K562 (cell line): ENCODE results near the gene TENM4. TPM values are rescaled to one million over a fixed set of nuclear protein-coding genes. Genes with fewer than 3 reads are reported as not detected.

Experiments
- ATAC-seq: fragments of 200-7000 bp; cut with Tn5 transposase; 3 replicates; pipeline ENCODE4 v1.9.1; 2020; ENCODE audit warnings: moderate library complexity
- BruUV-seq: library from RNA; stranded (reverse); fragments of 400-500 nt; replicated peaks from 2 replicates; lab custom pipeline; 2021; lab: Mats Ljungman, UMichigan
- CTCF ChIA-PET: fragments of 300-600 bp; formaldehyde crosslinking; extraction: SDS; loops from one replicate; lab custom pipeline; 2021; ENCODE audit warnings: low intra/inter-chr PET ratio; lab: Yijun Ruan, JAX
- POLR2A ChIA-PET: fragments of 300-600, 350-650 bp; sonication (Branson Sonifier 250); formaldehyde crosslinking; extraction: SDS; loops from one replicate; lab custom pipeline; 2021; ENCODE audit warnings: antibody characterized with exemption, inconsistent platforms; lab: Yijun Ruan, JAX
- DNase-seq, 4 experiments: peaks; one replicate each; pipeline versions ENCODE4 v3.0.0 to v3.0.0-alpha.2; 2011 to 2018; ENCODE audit warnings: low spot score in 3 of 4, mixed read lengths in 3 of 4; ENCODE audit errors: extremely low read depth in 1 of 4
- FAIRE-seq: peaks from 2 replicates; lab custom pipeline; 2011; peaks lifted over from hg19 to GRCh38; lab: Jason Lieb, UNC
- H2AFZ ChIP-seq: 2 replicates; pipeline ENCODE4 v1.6.0; 2011; ENCODE audit warnings: low read depth, low read length, control low read depth, inconsistent platforms
- H3K27ac ChIP-seq: fragments of 200-600 bp; 3 replicates; pipeline ENCODE4 v1.8.0; 2011; ENCODE audit warnings: low read depth, mild to moderate bottlenecking, control low read depth, inconsistent platforms, low read length, moderate library complexity, mixed read lengths; ENCODE audit errors: extremely low read depth
- H3K27me3 ChIP-seq, 2 experiments: fragments of 300-600 bp in 1 of 2; 2 replicates in 1 of 2; 3 replicates in 1 of 2; pipeline versions ENCODE4 v1.6.0 to v1.8.0; 2011; ENCODE audit warnings: inconsistent platforms in 2 of 2, low read length in 2 of 2, mild to moderate bottlenecking in 1 of 2, mixed read lengths in 1 of 2, moderate library complexity in 1 of 2; ENCODE audit not compliant: control insufficient read depth in 2 of 2, insufficient read depth in 2 of 2
- H3K36me3 ChIP-seq: fragments of 300-600 bp; 3 replicates; pipeline ENCODE4 v1.8.0; 2011; ENCODE audit warnings: mild to moderate bottlenecking, low read length, inconsistent platforms; ENCODE audit not compliant: control insufficient read depth, insufficient read depth
- H3K4me1 ChIP-seq, 2 experiments: fragments of 200-600 bp in 1 of 2; replicated peaks in 1 of 2; 2 replicates in 1 of 2; 3 replicates in 1 of 2; pipeline versions ENCODE4 v1.5.1 to v1.8.0; 2011; ENCODE audit warnings: inconsistent platforms in 2 of 2, low read length in 2 of 2, mild to moderate bottlenecking in 1 of 2, mixed read lengths in 1 of 2, moderate library complexity in 1 of 2; ENCODE audit not compliant: control insufficient read depth in 2 of 2, insufficient read depth in 2 of 2
- H3K4me2 ChIP-seq: 2 replicates; pipeline ENCODE4 v1.6.1; 2011; ENCODE audit warnings: low read length, control low read depth, inconsistent platforms, mixed read lengths; ENCODE audit not compliant: insufficient read depth
- H3K4me3 ChIP-seq: fragments of 200-600 bp; sonication (generic), shearing (Covaris generic); 2 replicates; pipeline ENCODE4 v1.5.1; 2016; ENCODE audit warnings: control low read depth, inconsistent platforms
- H3K79me2 ChIP-seq: fragments of 200-600 bp; 3 replicates; pipeline ENCODE4 v1.8.0; 2011; ENCODE audit warnings: low read length, inconsistent platforms; ENCODE audit not compliant: control insufficient read depth, insufficient read depth
- H3K9ac ChIP-seq, 2 experiments: 2 replicates each; pipeline versions ENCODE4 v1.6.0 to v1.6.1; 2011; ENCODE audit warnings: low read depth in 2 of 2, low read length in 2 of 2, control low read depth in 1 of 2, inconsistent platforms in 1 of 2, mild to moderate bottlenecking in 1 of 2, mixed read lengths in 1 of 2; ENCODE audit not compliant: insufficient read depth in 1 of 2
- H3K9me1 ChIP-seq: one replicate; pipeline ENCODE4 v1.6.0; 2011; ENCODE audit warnings: inconsistent platforms, mild to moderate bottlenecking, low read length, moderate library complexity; ENCODE audit not compliant: control insufficient read depth, insufficient read depth
- H3K9me3 ChIP-seq: replicated peaks from 2 replicates; pipeline ENCODE4 v1.5.1; 2011; ENCODE audit warnings: low read depth, low read length, inconsistent platforms; ENCODE audit not compliant: control insufficient read depth, insufficient read depth
- H4K20me1 ChIP-seq: replicated peaks from 2 replicates; pipeline ENCODE4 v1.6.1; 2011; ENCODE audit warnings: low read length, inconsistent platforms, mixed read lengths; ENCODE audit not compliant: control insufficient read depth, insufficient read depth
- COPS2 ChIP-seq: fragments of 450-650 bp; conservative IDR thresholded peaks from 2 replicates; pipeline ENCODE4 v1.6.1; 2016; ENCODE audit warnings: mild to moderate bottlenecking, moderate library complexity
- GATAD2A ChIP-seq: fragments of 450-650 bp; IDR thresholded peaks from 2 replicates; pipeline ENCODE4 v1.6.1; 2017
- NFYB ChIP-seq: IDR thresholded peaks from 2 replicates; pipeline ENCODE4 v1.6.1; 2011; ENCODE audit warnings: mild to moderate bottlenecking, moderate library complexity; ENCODE audit not compliant: insufficient read length; ENCODE audit errors: extremely low read depth
- PHB2 ChIP-seq: fragments of 450-650 bp; IDR thresholded peaks from 2 replicates; pipeline ENCODE4 v1.6.1; 2017; ENCODE audit warnings: low read depth
- RFX1 ChIP-seq: fragments of 450-650 bp; IDR thresholded peaks from 2 replicates; pipeline ENCODE4 v1.6.1; 2016; ENCODE audit warnings: mild to moderate bottlenecking, moderate library complexity
- STAG1 ChIP-seq: sonication (generic); formaldehyde crosslinking; IDR thresholded peaks from 2 replicates; pipeline ENCODE4 v1.5.0; 2020; ENCODE audit warnings: missing genetic modification reagents, borderline replicate concordance
- ZNF695 ChIP-seq: fragments of 450-650 bp; formaldehyde crosslinking; IDR thresholded peaks from 2 replicates; pipeline ENCODE4 v1.4.0; 2020; ENCODE audit warnings: mild to moderate bottlenecking, moderate library complexity
- WGBS: fragments of 100-300 bp; shearing (Covaris generic); methylation state at CpG from one replicate; pipeline ENCODE4 v1.1.6; 2016; ENCODE audit warnings: low coverage, mixed read lengths; ENCODE audit not compliant: insufficient coverage; ENCODE audit errors: missing lambda C conversion rate; 5-methylcytosine and 5-hydroxymethylcytosine counted together
- in situ Hi-C: fragments of 300-500 bp; cut with MboI; formaldehyde crosslinking; loops from 4 replicates; pipeline ENCODE4 v1.15.0; 2018; ENCODE audit warnings: inconsistent platforms, mixed read lengths
- intact Hi-C: fragments of 100-400 bp; cut with micrococcal nuclease; formaldehyde crosslinking; loops from 2 replicates; pipeline ENCODE4 v1.14.2; 2022
- polyA plus RNA-seq, 8 experiments: library from polyadenylated mRNA; depleted of rRNA in 4 of 8; stranded (reverse) in 5 of 8; unstranded in 3 of 8; fragments of >200 nt; fragmentation: Nextera tagmentation in 2 of 8; fragmentation: Illumina TruSeq in 1 of 8; extraction: Ambion mirVana in 2 of 8; extraction: Trizol in 1 of 8; gene quantifications; 2 replicates each; pipeline versions ENCODE4 v1.2.1 to v1.2.3, GENCODE V29; 2011 to 2014; ENCODE audit warnings: inconsistent platforms in 1 of 8, missing spikeins in 1 of 8
- total RNA-seq, 7 experiments: library from RNA; depleted of rRNA in 6 of 7; stranded (reverse); fragments of >200 nt in 6 of 7; fragmentation: Illumina TruSeq in 2 of 7; extraction: Trizol in 2 of 7; gene quantifications; 2 replicates each; pipeline versions ENCODE4 v1.2.1 to v1.2.3, GENCODE V29; 2011 to 2021; ENCODE audit warnings: low replicate concordance in 1 of 7
- TF ChIP-seq, protein P1 (sequence below): sonication (generic); formaldehyde crosslinking; IDR thresholded peaks from 2 replicates; pipeline ENCODE4 v1.8.0; 2022; ENCODE audit warnings: missing genetic modification reagents, mild to moderate bottlenecking, borderline replicate concordance
- TF ChIP-seq, protein P2 (sequence below): fragments of 250-450 bp; sonication (Bioruptor Pico); IDR thresholded peaks from 2 replicates; pipeline ENCODE4 v1.5.0; 2020; ENCODE audit warnings: mild to moderate bottlenecking, borderline replicate concordance

The TENM4 gene
- total and polyA plus RNA-seq, 9 of the 15 experiments (the other 6 are each of a cell fraction or from before 2014, with no cell fraction given), result 0.16 TPM; not detected in 8

- TF ChIP-seq, protein P1, sequence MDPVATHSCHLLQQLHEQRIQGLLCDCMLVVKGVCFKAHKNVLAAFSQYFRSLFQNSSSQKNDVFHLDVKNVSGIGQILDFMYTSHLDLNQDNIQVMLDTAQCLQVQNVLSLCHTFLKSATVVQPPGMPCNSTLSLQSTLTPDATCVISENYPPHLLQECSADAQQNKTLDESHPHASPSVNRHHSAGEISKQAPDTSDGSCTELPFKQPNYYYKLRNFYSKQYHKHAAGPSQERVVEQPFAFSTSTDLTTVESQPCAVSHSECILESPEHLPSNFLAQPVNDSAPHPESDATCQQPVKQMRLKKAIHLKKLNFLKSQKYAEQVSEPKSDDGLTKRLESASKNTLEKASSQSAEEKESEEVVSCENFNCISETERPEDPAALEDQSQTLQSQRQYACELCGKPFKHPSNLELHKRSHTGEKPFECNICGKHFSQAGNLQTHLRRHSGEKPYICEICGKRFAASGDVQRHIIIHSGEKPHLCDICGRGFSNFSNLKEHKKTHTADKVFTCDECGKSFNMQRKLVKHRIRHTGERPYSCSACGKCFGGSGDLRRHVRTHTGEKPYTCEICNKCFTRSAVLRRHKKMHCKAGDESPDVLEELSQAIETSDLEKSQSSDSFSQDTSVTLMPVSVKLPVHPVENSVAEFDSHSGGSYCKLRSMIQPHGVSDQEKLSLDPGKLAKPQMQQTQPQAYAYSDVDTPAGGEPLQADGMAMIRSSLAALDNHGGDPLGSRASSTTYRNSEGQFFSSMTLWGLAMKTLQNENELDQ (CRISPR knock-in tag), result no peak
- no peak for TF ChIP-seq STAG1 (CRISPR knock-in tag)
- TF ChIP-seq, protein P2, sequence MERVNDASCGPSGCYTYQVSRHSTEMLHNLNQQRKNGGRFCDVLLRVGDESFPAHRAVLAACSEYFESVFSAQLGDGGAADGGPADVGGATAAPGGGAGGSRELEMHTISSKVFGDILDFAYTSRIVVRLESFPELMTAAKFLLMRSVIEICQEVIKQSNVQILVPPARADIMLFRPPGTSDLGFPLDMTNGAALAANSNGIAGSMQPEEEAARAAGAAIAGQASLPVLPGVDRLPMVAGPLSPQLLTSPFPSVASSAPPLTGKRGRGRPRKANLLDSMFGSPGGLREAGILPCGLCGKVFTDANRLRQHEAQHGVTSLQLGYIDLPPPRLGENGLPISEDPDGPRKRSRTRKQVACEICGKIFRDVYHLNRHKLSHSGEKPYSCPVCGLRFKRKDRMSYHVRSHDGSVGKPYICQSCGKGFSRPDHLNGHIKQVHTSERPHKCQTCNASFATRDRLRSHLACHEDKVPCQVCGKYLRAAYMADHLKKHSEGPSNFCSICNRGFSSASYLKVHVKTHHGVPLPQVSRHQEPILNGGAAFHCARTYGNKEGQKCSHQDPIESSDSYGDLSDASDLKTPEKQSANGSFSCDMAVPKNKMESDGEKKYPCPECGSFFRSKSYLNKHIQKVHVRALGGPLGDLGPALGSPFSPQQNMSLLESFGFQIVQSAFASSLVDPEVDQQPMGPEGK (CRISPR knock-in tag), result no peak
Measured at GRCh38 chr11:78808923-78809322, 631.9 kb downstream of the TENM4 start (continued).

- ChIA-PET POLR2A (no interaction called here), CTCF (no interaction called here)
- Histone ChIP-seq H3K4me3 (no peak overlapping the region), H3K4me1 (no peaks in the 10 kb centered on the region), H3K79me2 (no peaks in the 10 kb centered on the region), H4K20me1 (no peaks in the 10 kb centered on the region), H3K4me2 (no peak overlapping the region), H3K36me3 (no peaks in the 10 kb centered on the region), H3K27ac (no peak overlapping the region), H2AFZ (no peak overlapping the region), H3K9ac (no peak overlapping the region), H3K9me3 (no peaks in the 10 kb centered on the region), H3K27me3 (no peaks in the 10 kb centered on the region), H3K9me1 (no peaks in the 10 kb centered on the region)
- in situ Hi-C loops, result no loop called here
- DNase-seq, result no peak
- ATAC-seq, result no peak
- 0% methylated on average over 1 of the region's 2 CpGs for WGBS
- no peak for TF ChIP-seq PHB2
- TF ChIP-seq NFYB, result no peak
- no peak for TF ChIP-seq COPS2
- no peak for TF ChIP-seq GATAD2A
- TF ChIP-seq ZNF695, result no peak
- TF ChIP-seq RFX1, result no peak
- FAIRE-seq, result no peak
- no TSS peak for BruUV-seq
- intact Hi-C loops, result no loop called here
Measured at GRCh38 chr11:78807351-78807750, 633.5 kb downstream of the TENM4 start.
